ENCODE results near the gene LYST.
"Not testable (repeated sequence)": the region's sequence is repeated elsewhere in the genome, so short reads cannot be mapped to it uniquely, and the experiment has no call there.

Gene LYST

DNA sequence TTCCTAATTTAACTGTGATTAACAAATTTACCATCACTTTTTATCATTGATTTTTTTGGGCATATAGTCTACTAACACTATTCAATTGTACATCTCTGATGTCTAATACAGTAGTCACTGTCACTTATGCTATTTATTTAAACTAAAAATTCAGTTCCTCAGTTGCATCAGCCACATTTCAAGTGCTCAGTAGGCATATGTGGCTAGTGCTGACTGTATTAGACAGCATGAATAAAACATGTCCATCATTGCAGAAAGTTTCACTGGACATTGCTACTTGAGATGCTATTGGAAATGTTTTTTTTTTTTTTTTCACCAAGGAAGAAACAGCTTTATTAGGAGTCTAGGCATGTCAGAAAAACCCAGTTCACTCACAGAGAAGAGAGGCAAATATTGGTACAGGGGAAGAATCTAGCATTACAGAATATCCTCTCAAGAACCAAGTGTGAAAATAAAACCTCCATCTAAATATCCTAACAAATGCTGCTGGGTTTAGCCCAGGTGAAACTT is 109.1 kb downstream of the LYST start:
- DNase-seq = no peak

DNA sequence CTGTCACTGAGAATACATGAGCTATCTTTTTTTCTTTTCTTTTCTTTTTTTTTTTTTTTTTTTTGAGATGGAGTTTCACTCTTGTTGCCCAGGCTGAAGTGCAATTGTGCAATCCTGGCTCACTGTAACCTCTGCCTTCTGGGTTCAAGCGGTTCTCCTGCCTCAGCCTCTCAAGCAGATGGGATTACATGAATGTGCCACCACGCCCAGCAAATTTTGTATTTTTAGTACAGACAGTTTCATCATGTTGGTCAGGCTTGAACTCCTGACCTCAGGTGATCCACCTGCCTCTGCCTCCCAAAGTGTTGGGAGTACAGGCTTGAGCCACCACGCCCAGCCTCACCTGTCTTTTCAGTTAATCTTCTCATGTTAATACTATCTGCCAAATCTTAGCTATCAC is 112.5 kb downstream of the LYST start:
- not testable (repeated sequence) for DNase-seq

DNA sequence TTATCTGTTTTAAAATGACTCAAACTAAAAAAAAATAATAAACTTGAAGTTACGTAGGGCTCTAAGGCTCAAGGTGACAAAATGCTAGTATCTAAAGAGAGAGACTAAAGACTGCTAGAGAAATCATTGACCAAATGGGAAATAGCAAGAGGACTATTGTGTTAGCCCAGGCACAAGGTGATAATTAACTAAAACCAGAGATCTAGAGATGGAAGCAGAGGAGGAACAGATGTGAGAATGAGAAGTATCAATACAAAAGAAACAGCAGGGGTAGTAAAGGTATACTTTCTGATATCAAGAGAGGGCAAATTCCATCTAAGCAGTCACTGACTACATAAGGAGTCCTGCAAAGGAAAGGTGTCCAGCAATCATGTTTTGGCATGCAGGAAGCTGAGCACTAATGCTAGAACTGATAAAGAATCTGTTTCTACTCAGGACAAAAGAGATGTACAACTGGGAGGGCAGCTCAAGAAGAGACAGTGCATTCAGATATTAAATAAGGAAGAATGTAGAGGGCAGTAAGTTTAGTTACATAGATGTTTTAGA is 116.9 kb downstream of the LYST start:
- no peak for DNase-seq

DNA sequence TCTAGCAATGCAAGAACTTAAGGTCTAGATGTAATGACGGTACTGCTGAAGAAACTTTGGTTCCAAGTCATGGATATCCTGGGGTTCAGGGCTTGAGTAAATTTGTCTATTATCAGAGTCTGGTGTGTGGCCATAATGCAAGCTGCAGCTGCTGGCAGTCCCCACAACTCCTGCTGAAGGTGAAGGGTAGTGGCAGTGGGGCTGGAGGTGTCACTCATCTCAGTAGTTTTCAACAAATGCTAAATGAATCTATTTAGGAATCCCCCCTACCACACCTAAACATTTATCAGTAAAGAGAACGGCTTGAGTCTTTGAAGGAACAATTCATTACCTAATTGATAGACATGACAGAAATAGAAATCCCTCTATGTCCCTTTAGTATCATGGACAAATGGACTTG is 118.0 kb downstream of the LYST start:
- no peak for DNase-seq

DNA sequence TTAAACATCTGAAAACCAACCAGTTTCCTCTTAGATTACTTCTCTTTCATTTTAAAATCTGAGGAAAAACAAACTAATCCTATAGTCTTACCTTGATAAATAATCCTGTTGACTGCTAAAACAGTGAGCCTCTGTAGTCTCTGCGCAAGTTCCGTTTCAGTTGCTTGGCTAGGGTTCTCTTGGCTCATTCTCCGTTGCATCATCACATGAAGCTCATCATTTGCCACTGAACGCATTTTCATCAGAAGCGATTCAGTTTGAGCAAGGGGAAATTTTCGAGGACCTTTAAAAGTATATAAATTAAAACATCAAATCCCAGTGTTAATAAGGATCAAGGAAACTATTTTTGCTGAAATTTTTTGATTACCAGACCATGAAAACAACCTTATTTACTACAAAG is 120.5 kb downstream of the LYST start:
- DNase-seq = no peak

DNA sequence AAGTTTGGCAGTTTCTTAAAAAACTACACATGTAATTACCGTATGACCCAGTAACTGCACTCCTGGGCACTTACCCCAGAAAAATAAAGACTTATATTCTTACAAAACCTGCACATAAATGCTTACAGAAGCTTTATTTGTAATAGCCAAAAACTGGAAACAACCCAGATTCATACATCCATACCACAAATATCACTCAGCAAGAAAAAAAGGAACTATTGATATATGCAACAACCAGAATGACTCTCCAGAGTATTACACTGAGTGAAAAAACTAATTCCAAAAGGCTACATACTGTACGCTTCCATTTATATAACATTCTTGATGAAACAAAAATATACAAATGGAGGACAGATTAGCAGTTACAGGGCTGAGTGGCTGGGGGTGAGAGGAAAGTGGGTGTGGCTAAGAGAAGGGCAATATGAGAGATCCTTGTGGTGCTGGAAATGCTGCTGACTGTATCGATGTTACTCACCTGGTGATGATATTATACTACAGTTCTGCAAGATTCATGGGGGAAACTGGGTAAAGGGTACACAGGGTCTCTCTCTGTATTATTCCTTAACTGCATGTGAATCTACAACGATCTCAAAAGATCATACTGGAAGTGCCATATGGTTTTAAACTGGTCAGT is 121.1 kb downstream of the LYST start:
- no peak for DNase-seq

DNA sequence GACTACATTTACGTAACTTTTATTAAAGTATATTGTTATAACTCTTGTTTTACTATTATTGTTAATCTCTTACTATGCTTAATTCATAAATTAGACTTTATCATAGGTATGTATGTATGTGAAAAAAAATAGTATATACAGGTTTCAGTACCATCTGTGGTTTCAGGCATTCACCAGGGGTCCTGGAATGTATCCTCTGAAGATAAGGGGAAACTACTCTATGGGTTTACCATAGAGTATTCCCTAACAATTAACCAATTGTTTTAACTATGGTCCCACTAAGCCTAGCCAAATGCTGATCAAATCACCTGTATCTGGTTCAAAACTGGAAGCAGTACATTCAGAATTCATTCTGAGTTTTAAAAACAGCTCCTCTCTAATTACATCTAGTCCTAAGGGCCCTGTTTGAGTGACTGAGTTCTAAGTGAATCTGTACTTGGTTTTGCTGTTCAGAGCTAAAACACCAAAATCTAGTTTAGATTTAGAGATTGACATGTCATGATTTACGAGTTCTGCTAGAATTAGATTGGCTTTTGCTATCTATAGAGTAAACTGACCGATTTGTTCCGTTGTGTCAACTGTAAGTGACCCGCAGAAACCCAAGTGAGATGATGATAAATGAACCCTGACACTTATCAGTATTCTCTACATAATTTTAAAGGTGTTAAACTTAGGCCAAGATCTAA is 123.6 kb downstream of the LYST start:
- no peak for DNase-seq

DNA sequence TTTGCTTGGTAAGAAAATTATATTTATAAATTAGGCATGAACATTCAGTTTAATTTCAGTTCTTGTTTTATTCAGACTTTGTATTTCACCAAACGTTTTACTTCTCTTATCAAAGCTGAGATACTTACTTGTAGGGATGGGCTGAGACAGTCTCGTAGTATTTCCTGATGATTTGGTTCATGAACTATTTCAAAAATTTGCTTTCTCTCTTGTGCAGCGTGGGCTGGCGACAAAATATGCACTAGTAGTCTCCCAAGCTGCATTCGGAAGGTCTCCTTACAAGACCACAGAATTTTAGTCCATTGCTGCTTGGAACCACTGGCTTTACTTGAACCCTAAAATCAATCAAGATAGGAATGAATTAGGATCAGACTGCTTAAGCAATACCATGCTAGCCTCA is 125.4 kb downstream of the LYST start:
- DNase-seq = no peak

DNA sequence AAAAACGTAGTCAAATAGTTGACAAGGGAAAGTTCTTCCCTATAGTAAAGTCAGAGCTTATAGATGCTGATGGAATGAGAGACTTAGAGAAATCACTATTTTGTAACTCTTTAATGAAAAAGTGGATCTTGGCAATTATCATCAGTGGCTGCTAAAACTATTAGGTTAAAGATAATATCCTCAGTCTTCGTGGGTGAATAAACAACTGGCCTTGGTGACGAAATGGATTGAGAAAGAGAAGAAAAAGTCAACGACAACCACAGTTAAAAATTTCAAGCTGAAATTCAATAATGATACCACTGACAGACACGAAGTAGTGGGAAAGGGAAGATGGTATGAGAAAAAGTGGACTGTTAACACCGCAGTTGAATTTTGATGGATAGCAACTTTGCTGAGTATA is 127.1 kb downstream of the LYST start:
- DNase-seq = no peak

DNA sequence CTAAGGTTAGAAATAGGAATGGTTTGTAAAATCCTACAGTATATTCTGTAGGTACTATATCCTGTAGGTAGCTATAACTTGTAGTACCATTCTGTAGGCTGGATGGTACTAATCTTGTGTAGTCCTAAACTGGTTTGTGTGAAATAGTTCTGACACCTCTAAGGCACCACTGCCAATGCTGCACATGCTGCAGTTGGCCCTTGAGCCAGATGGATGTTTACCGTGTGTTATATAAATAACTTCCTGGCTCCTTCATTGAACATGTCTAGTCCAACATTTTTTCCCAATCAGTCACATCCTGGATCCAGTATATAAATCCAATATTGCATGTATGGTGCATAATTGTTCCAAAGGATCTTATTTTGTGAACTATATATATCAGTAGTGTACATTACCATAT is 127.6 kb downstream of the LYST start:
- DNase-seq = no peak

DNA sequence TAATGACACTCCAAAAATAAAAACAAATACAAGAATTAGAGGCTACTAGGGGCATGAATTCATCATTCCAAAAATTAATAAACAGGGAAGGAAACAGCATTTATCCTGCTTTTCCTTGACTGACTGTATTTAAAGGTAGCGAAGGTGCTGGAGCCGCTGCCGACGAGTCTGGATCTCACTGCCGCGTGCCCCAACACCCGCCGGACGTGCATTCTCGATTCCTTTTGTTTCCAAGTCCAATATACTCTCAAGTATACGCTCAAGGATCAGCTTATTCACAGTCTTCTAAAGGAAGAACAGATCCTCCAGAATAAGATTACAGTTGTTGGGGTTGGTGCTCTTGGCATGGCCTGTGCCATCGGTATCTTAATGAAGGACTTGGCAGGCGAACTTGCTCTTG is 129.0 kb downstream of the LYST start:
- no peak for DNase-seq

DNA sequence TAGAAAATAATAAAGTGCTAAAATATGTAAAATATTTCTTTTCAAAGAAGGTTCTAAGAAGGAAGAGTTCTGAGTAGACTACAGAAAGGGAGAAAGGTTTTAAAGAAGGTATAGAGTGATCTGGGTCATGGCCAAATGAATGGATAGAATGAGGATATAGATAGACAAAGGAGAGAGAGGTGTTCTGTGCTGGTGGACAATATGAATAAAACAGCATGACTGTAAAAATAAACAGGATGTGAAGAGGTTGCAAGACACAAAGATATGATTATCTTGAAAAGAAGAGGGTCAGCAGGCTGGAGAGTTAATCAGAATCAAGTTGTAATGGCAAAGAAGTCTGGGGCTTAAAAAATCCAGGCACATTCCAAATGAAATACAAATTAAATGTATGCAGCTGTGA is 130.4 kb downstream of the LYST start:
- DNase-seq = no peak

DNA sequence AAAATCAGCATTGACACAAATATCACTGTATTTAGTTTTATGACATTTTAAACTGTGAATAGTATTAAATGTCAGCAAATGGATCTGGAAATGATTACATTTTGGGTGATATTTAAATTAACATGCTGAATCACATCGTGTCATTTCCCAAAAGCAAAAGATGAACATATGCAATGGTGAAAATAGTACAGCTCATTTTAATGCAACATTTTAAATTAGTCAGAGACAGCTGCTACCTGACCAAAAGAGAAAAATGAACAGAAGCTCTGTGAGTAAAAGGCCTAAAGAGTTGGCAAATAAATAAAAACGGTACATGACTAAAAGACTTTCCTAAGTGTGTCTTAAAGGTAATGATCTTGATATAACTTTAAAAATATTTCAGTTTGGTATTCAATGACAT is 131.1 kb downstream of the LYST start:
- DNase-seq = no peak

DNA sequence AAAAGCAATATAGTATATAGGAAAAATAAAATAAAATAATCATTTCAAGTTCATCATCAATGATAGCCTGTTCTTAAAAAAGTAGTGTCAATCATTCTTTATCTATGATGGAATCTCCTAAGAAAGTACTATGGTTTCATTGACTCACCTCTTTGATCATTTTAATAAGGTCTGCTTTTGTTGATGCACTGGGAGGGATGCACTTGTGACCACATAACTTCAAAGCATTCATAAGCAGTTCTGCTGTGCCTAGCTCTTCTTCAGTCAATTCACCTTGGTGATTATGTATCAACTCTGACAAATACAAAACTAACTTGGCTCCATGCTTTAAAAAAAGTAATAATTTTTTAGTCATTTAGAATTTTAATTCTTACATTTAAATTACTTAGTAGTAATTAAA is 132.4 kb downstream of the LYST start:
- DNase-seq = no peak

DNA sequence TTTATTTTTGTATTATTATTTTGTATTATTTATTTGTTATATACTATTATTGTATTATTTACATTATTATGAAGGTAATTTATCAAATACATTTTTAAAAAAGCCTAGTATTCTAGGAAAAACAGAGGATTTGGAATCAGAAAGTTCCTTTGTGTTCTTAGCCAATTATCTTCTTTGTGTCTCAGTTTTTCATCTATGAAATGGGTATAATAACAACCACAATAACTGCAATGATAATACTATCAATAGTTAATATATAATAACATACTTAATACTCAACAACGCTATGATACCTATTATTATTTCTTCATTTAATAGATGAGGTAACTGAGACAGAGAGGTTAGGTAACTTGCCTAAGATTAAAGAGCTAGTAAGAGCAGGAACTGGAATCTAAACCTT is 136.7 kb downstream of the LYST start:
- no peak for DNase-seq

DNA sequence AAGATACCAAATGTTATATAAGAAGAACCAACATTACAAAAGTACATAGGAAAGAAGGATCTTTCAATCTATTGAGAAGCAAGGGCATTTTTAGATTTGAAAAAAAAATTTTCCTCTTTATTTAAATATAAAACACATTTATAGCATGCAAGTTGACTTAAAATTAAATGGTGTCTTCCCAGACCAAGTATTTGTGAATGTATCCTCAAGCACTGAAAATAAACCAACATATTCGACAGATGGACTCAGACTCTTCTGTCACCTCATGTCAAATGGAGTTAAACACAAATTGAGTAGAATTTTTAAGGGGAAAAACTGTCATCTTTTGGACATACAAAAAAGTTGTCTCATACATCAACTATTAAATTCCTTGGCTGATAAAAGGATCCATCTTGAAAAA is 140.1 kb downstream of the LYST start:
- no peak for DNase-seq

DNA sequence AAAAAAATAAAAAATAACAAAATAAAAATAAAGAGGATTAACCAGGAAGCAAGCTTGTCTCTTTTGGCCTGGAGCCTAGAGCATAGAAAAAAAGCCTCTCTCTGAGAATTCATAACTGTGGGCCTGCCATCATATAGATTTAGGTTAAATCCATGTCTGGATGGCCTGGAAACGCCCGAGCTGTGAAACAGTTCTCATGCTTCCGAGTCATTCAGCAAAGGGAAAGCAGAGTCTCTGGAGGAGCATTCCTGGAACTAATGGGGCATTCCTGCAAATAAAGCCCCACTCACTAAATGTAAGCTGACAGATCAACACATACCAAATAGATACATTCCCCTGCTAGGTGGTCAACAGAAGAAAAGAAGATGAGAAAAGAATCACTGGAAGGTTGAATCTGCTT is 141.3 kb downstream of the LYST start:
- DNase-seq = no peak

DNA sequence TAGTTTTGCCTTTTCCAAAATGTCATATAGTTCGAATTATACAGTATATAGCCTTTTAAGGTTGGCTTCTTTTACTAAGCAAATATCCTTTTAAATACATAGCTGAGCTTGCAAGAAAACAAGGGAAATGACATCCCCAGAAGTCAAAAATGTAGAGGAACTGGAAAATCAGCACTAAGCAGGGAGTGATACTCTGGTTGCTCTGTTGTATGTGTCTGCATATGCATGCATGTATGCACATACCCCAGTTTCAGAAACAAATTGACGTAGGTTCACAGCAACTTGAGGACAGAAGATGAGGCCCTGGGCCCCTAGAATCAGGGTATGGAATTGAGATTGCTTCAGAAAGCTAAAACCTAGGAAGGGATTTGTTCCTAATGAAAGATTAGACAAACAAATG is 142.0 kb downstream of the LYST start:
- DNase-seq = no peak

DNA sequence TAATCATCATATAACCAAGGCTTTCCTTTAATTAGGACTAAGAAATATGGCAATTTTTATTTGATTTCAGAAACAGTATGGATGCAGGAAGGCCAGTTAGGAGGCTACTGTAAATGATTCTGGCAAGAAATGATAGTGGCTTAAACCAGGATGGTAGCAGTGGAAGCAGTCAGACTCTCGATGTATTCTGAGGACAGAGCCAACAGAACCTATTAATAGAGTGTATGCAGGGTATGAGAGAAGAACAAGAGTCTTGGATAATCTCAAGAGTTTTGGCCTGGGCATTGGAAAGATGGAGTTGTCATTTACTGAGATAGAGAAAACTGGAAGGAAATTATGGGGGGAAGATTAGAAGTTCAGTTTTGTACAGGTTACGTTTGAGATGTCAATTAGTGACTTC is 143.8 kb downstream of the LYST start:
- no peak for DNase-seq

DNA sequence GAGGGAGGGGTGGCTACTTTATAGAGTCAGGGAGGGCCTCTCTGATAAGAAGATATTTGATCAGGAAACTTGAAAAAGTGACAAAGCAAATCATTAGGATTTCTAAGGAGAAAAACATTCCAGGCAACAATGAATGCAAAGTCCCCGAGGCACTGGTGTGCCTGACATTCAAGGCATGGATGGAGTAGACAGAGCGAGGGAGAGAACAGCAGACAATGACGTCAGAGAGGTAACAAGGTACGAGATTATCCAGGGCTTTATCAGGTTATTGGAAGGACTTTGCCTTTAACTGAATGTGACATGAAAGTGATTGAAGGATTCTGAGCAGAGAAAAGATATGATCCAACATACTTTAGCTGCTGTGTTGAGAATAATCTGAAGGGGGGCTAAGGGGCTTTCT is 144.7 kb downstream of the LYST start:
- no peak for DNase-seq

DNA sequence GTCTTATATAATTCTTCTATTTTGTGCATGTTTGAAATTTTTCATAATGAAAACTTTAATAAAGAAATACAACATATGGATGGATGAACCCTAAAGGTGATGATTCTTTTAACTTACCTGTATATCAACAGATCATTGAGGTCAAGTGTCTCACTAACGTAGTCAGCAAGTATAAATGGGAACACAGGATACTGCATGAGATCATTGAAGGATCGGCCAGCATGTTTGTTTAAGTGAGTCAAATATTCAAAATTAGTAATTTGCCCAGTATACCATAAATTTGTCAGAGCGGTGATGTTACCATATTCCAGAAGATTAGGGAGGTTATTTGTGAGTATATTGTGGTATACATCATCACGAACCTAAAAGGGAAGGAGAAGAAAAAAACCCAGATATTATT is 146.2 kb downstream of the LYST start:
- DNase-seq = peak in 1 of 2 experiments; percentile 21

DNA sequence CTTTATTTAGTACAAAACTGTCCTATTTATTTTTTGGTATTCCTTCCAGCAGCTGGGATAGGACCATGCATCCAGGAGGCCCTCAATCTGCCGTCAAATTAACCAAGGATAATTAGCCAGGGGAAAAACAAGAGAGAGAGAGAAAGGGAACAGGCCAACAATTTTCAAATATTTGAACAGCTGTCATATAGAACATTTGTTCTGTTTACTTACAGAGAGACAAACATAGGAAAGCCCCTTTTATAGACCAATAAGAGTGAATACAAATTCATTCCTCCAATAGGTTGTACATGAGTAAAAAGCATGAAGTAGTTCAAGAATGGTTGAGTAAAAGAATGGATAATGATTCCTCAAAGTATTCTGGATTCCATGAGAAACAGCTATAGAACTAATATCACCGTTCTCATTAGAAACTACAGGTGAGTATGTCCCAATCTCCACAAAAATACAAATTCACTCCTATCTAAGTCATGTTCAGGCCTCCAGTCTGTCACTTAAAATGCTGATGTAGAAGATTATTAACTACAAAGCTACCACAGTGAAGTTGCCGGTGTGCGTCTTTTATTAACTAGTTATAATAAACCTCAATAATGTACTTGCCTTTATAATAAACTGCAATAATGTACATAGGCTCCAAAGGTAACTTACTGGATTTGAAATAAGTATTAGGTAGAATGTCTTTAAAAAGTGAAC is 152.4 kb downstream of the LYST start:
- peak; percentile 80 to 82 for DNase-seq

DNA sequence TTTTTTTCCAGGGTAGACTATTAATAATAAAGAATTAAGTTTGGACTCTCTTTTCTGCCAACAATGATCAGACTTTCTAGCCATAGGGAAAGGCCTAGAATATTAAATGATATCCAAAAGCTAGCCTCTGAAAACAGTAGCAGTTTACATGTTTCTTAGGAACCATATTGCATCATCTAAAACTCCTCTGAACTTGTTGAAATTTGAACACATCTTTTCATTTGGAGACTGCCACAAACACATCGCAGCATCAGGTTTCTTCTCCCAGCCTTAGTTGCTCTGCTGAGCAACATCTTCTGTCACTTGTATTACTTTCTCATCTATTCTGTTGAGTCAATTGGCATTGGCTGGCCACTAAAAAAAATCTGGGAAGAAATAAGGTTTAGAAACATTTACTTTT is 153.9 kb downstream of the LYST start:
- no peak for DNase-seq

DNA sequence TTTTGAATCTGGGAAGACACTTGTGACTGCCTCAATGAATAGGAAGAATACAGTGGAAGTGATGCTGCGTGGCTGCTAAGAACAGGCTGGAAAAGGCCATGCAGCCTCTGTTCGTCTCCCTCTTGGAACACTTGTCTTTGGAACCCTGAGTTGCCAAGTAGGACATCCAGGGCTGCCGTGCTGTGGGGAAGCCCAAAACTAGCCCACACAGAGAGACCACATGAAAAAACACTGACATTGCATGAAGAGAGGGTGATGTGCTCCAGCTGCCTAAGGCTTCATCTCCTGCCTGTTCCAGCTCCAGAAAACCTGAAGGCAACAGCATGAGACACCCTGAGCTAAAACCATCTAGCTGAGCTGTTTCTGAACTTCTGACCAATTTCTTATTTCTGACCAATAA is 156.0 kb downstream of the LYST start:
- peak; percentile 36 to 57 for DNase-seq
